Tibial nerve (tissue), 4 donors: Measurements from ENCODE around the gene RAB35. TPM values are rescaled to one million over a fixed set of nuclear protein-coding genes. Genes with fewer than 3 reads are reported as not detected.
A peak's percentile ranks its signal among the peaks of the same experiment; 100 is the strongest.

ENCODE experiments used
- DNase-seq, 2 donors: peaks; one replicate each; pipeline ENCODE4 v3.0.0-alpha.2; 2019; ENCODE audit warnings: low spot score in 2 of 2
- H3K27ac ChIP-seq, 4 donors: fragments of 200-600 bp; sonication (generic) in 3 of 4; one replicate each; pipeline ENCODE4 v1.5.1; 2017 to 2019; ENCODE audit warnings: mild to moderate bottlenecking in 1 of 4
- H3K27me3 ChIP-seq, 2 donors: fragments of 200-600 bp; sonication (generic) in 1 of 2; one replicate each; pipeline versions ENCODE4 v1.5.1 to v1.6.0; 2017 to 2019
- H3K36me3 ChIP-seq, 3 donors: fragments of 200-600 bp; sonication (generic); one replicate each; pipeline ENCODE4 v1.5.1; 2018 to 2019
- H3K4me1 ChIP-seq, 4 donors: fragments of 200-600 bp; sonication (generic) in 3 of 4; one replicate each; pipeline ENCODE4 v1.5.1; 2017 to 2019
- H3K4me3 ChIP-seq, 4 donors: fragments of 200-600 bp; sonication (generic) in 3 of 4; one replicate each; pipeline ENCODE4 v1.5.1; 2017 to 2019; ENCODE audit warnings: mild to moderate bottlenecking in 1 of 4, moderate library complexity in 1 of 4
- H3K9me3 ChIP-seq, 4 donors: fragments of 200-600 bp; sonication (generic) in 3 of 4; one replicate each; pipeline ENCODE4 v1.5.1; 2017 to 2019
- EP300 ChIP-seq, 2 donors: sonication (generic); formaldehyde crosslinking; IDR thresholded peaks; one replicate each; pipeline ENCODE4 v1.6.1; 2017; ENCODE audit warnings: antibody characterized with exemption in 2 of 2, mild to moderate bottlenecking in 1 of 2
- POLR2A ChIP-seq, 2 donors: fragments of 450-650 bp; IDR thresholded peaks; one replicate each; pipeline ENCODE4 v1.6.1; 2017; ENCODE audit warnings: antibody characterized with exemption in 2 of 2, mild to moderate bottlenecking in 2 of 2, moderate library complexity in 2 of 2
- WGBS, 2 donors: methylation state at CpG; one replicate each; pipeline ENCODE4 v1.1.5; 2018; 5-methylcytosine and 5-hydroxymethylcytosine counted together
- total RNA-seq, 4 donors: library from RNA; depleted of rRNA; stranded (reverse); fragments of >200 nt; gene quantifications; one replicate each; pipeline ENCODE4 v1.1.0, GENCODE V29; 2016
- TF ChIP-seq, protein P1 (sequence below), 5 experiments: fragments of 200-600 bp in 3 of 5; fragments of 450-650 bp in 2 of 5; sonication (generic) in 3 of 5; IDR thresholded peaks; one replicate each; pipeline ENCODE4 v1.5.1; 2016 to 2019; ENCODE audit warnings: antibody characterized with exemption in 5 of 5, mild to moderate bottlenecking in 3 of 5, moderate library complexity in 2 of 5

The RAB35 gene
- total RNA-seq, 4 donors from 2014 or later = 22.8 to 30.8 (median 26.2) TPM

DNA sequence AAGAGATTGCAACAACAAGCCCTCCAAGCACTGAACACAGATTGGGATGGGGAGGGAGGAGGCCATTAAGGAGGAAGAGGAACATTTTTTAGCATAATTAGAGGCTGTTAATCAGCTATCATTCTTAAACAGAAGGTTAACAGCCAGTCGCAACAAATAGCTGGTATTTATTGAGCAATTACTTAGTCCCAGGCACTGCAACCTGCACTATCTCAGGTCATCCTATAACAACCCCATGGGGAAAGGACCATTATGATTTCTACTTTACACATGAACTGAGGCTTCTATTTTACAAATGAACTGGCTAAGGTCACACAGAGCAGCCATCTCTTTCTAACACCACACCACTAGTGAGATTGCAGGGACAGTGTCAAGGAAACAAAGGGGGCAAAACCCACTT, 10.4 kb downstream of the RAB35 start:
- 81 to 85% methylated on average over 1 of the region's 1 CpG for WGBS, 2 donors
- Histone ChIP-seq H3K27ac (no peak overlapping the region), H3K4me1 (peaks cover 0 to 54% (median 12%) of the 10 kb centered on the region in 4 donors), H3K36me3 (peaks cover 0 to 65% (median 0%) of the 10 kb centered on the region in 3 donors), H3K27me3 (no peaks in the 10 kb centered on the region), H3K4me3 (no peak overlapping the region), H3K9me3 (no peaks in the 10 kb centered on the region)
- TF ChIP-seq, protein P1, sequence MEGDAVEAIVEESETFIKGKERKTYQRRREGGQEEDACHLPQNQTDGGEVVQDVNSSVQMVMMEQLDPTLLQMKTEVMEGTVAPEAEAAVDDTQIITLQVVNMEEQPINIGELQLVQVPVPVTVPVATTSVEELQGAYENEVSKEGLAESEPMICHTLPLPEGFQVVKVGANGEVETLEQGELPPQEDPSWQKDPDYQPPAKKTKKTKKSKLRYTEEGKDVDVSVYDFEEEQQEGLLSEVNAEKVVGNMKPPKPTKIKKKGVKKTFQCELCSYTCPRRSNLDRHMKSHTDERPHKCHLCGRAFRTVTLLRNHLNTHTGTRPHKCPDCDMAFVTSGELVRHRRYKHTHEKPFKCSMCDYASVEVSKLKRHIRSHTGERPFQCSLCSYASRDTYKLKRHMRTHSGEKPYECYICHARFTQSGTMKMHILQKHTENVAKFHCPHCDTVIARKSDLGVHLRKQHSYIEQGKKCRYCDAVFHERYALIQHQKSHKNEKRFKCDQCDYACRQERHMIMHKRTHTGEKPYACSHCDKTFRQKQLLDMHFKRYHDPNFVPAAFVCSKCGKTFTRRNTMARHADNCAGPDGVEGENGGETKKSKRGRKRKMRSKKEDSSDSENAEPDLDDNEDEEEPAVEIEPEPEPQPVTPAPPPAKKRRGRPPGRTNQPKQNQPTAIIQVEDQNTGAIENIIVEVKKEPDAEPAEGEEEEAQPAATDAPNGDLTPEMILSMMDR (IDR thresholded peaks at IDR 0.05) = no peak
- no peak for TF ChIP-seq POLR2A (IDR thresholded peaks at IDR 0.05)
- no peak for TF ChIP-seq EP300 (IDR thresholded peaks at IDR 0.05)
- no peak for DNase-seq

DNA sequence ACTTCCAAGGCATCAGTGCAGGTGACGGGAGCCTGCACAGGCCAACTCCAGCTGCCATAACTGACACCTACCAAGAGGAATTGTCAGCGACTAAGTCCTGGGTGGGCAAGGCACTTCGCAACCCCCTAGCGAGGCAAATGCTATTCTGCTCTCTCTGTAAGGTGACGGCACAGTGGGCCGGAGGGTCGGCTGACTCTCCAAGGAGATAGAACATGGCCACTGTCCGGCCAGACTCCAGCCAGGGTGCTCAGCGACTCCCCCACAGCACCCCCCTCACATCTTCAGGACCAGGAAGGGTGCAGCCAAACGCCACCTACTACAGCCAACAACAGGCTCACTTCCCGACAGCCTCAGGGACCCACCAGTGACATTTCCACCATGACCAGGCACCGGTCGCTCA, 13.2 kb downstream of the RAB35 start:
- no peaks in the 10 kb centered on the region for H3K27me3 ChIP-seq

DNA sequence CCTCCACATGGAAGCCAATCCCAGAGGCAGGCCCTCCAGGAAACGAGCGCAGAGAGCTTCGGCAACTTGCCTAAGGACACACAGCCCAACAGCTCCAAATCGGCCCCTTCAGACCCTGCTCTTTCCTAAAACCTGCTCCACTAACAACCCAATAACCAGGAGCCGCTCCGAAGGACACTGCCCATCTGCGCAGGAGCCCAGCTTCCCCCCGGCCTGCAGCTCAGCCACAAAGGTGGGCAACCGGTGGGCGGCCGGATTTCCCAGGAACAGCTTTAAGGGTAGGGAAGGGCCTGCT, 13.6 kb downstream of the RAB35 start:
- no peak overlapping the region for H3K27ac ChIP-seq
- H3K4me3 ChIP-seq = no peak overlapping the region
- H3K4me1 ChIP-seq = peaks cover 0 to 48% (median 16%) of the 10 kb centered on the region in 4 donors
- no peak for TF ChIP-seq EP300 (IDR thresholded peaks at IDR 0.05)
- no peak for TF ChIP-seq POLR2A (IDR thresholded peaks at IDR 0.05)
- TF ChIP-seq, protein P1 (IDR thresholded peaks at IDR 0.05) = no peak
- WGBS, 2 donors = 88 to 95% methylated on average over 7 to 11 of the region's 11 CpGs
- no peaks in the 10 kb centered on the region for H3K27me3 ChIP-seq
- no peak for DNase-seq
- H3K36me3 ChIP-seq = peaks cover 0 to 90% (median 3%) of the 10 kb centered on the region in 3 donors
- no peaks in the 10 kb centered on the region for H3K9me3 ChIP-seq

More for the DNA sequence above, 13.2 kb downstream of the RAB35 start:
- Histone ChIP-seq H3K4me3 (no peak overlapping the region), H3K27ac (no peak overlapping the region), H3K36me3 (peaks cover 0 to 90% (median 3%) of the 10 kb centered on the region in 3 donors), H3K4me1 (peaks cover 0 to 48% (median 16%) of the 10 kb centered on the region in 4 donors), H3K9me3 (no peaks in the 10 kb centered on the region)
- no peak for DNase-seq
- TF ChIP-seq EP300 (IDR thresholded peaks at IDR 0.05) (no peak), POLR2A (IDR thresholded peaks at IDR 0.05) (no peak)
- TF ChIP-seq, protein P1 (IDR thresholded peaks at IDR 0.05) = no peak
- WGBS, 2 donors = 92 to 95% methylated on average over 13 of the region's 13 CpGs

DNA sequence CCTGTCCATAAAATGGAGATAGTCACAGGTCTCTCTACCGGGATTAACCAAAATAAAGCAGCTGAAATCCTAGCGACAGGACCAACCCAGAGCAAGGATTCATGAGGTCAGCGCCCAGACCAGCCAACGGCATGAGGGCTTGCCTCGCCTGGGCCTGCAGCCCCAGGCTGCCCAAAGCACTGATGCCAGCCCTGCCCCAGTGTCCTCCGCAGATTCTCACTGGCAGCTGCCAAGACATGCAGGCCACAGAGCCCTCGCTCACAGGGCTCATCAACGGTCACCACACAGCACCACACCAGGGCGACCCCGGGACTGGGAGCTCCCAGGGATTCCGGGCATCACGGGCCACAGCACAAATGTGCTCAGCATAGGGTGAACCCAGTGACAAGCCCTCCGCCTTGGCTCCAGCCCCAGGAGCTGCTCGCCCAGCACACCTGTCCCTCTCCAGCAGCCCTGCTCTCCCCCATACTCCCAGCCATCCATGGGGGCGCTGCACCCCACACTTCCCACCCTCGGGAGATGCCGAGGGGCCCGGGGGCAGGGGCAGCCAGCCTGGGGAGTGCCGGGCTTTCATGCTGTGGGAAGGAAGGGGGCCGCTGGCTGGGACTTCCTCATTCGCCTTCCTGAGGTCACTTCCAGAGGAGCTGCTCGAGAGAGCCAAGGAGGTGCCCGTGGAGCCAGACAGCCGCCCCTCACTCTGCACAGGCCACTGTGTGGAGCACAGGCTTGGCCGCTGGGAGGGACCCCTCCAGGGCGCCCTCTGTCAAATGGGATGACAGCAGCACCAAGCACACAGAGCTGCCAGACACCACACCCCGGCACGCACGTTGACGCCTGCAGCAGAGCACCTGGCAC, 14.1 kb downstream of the RAB35 start:
- no peak overlapping the region for H3K4me3 ChIP-seq
- H3K27ac ChIP-seq = peak overlapping the region in 1 of 4 donors; percentile 44
- WGBS, 2 donors = 79 to 81% methylated on average over 12 to 19 of the region's 30 CpGs
- TF ChIP-seq POLR2A (IDR thresholded peaks at IDR 0.05) (no peak), EP300 (IDR thresholded peaks at IDR 0.05) (no peak)
- TF ChIP-seq, protein P1 (IDR thresholded peaks at IDR 0.05) = no peak
- H3K27me3 ChIP-seq = no peaks in the 10 kb centered on the region
- H3K4me1 ChIP-seq = peaks cover 0 to 48% (median 16%) of the 10 kb centered on the region in 4 donors
- DNase-seq = no peak
- no peaks in the 10 kb centered on the region for H3K9me3 ChIP-seq
- peaks cover 0 to 89% (median 4%) of the 10 kb centered on the region in 3 donors for H3K36me3 ChIP-seq

DNA sequence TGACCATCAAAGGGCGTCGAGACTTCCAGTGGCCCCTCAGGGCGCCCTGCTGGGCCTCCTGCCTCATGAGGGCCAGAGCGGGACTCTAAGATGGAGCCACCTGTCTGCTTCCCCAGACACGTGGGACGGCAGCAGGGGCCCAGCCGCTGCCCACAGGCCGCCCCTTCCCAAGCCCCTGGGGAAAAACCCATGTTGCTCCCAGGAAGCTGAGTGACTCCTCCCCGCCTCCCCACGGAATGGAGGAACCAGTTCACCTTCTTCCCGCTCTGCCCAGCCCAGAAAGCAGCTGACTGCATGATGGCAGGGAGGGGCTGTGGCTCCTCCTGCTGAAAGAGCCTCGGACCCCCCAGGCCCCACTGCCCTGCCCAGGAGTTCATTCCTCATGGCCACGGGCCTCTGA, 14.9 kb downstream of the RAB35 start:
- DNase-seq = no peak
- Histone ChIP-seq H3K4me3 (no peak overlapping the region), H3K9me3 (no peaks in the 10 kb centered on the region), H3K27me3 (no peaks in the 10 kb centered on the region), H3K4me1 (peaks cover 0 to 48% (median 16%) of the 10 kb centered on the region in 4 donors), H3K27ac (peak overlapping the region in 3 of 4 donors; percentile 40 to 46 (median 44)), H3K36me3 (peaks cover 0 to 89% (median 11%) of the 10 kb centered on the region in 3 donors)
- TF ChIP-seq, protein P1 (IDR thresholded peaks at IDR 0.05) = no peak
- TF ChIP-seq EP300 (IDR thresholded peaks at IDR 0.05) = no peak
- no peak for TF ChIP-seq POLR2A (IDR thresholded peaks at IDR 0.05)
- 62 to 72% methylated on average over 4 to 13 of the region's 13 CpGs for WGBS, 2 donors
